Endothelial cell of umbilical vein (primary cell): ENCODE results near the gene NPPA. TPM values are rescaled to one million over a fixed set of nuclear protein-coding genes. Genes with fewer than 3 reads are reported as not detected.

Experiments
- BruUV-seq: library from RNA; stranded (reverse); fragments of 400-500 nt; replicated peaks from 2 replicates; lab custom pipeline; 2021; lab: Mats Ljungman, UMichigan
- CTCF ChIA-PET: fragments of 300-600, 350-600 bp; sonication (Branson Sonifier 250); formaldehyde crosslinking; loops from one replicate; lab custom pipeline; 2021; ENCODE audit warnings: antibody characterized with exemption, inconsistent platforms; lab: Charles Lee
- POLR2A ChIA-PET: fragments of 300-600, 350-600 bp; sonication (Branson Sonifier 250); formaldehyde crosslinking; loops from one replicate; lab custom pipeline; 2021; ENCODE audit warnings: antibody characterized with exemption, inconsistent platforms; lab: Charles Lee
- DNase-seq: peaks from one replicate; pipeline ENCODE4 v3.0.0-alpha.2; 2011; ENCODE audit warnings: low read depth, low spot score
- FAIRE-seq: peaks from 2 replicates; lab custom pipeline; 2011; peaks lifted over from hg19 to GRCh38; lab: Jason Lieb, UNC
- H2AFZ ChIP-seq: 2 replicates; pipeline ENCODE4 v1.6.0; 2012; ENCODE audit warnings: low read depth, low read length, control low read depth, inconsistent platforms
- H3K27ac ChIP-seq: 2 replicates; pipeline ENCODE4 v1.5.1; 2011; ENCODE audit warnings: low read depth, mild to moderate bottlenecking, control low read depth, low read length, moderate library complexity; ENCODE audit not compliant: insufficient read depth
- H3K27me3 ChIP-seq, 2 experiments: 2 replicates each; pipeline versions ENCODE4 v1.6.0 to v1.6.1; 2011; ENCODE audit warnings: low read length in 2 of 2, mixed read lengths in 1 of 2; ENCODE audit not compliant: control insufficient read depth in 2 of 2, insufficient read depth in 2 of 2
- H3K36me3 ChIP-seq, 2 experiments: 2 replicates in 1 of 2; 3 replicates in 1 of 2; pipeline ENCODE4 v1.5.1; 2011; ENCODE audit warnings: low read length in 2 of 2, mild to moderate bottlenecking in 1 of 2, moderate library complexity in 1 of 2; ENCODE audit not compliant: control insufficient read depth in 2 of 2, insufficient read depth in 2 of 2; ENCODE audit errors: extremely low read depth in 1 of 2
- H3K4me1 ChIP-seq: 3 replicates; pipeline ENCODE4 v1.5.1; 2011; ENCODE audit warnings: mild to moderate bottlenecking, low read length; ENCODE audit not compliant: control insufficient read depth, insufficient read depth; ENCODE audit errors: extremely low read depth
- H3K4me2 ChIP-seq: 2 replicates; pipeline ENCODE4 v1.6.1; 2011; ENCODE audit warnings: low read length, control low read depth, mixed read lengths; ENCODE audit not compliant: insufficient read depth
- H3K4me3 ChIP-seq, 3 experiments: fragments of 200-600 bp in 1 of 3; sonication (generic), shearing (Covaris generic) in 1 of 3; replicated peaks in 1 of 3; 2 replicates each; pipeline ENCODE4 v1.5.1; 2011 to 2016; ENCODE audit warnings: control low read depth in 3 of 3, low read length in 3 of 3, mild to moderate bottlenecking in 2 of 3, inconsistent platforms in 1 of 3, low read depth in 1 of 3, moderate library complexity in 1 of 3; ENCODE audit not compliant: insufficient read depth in 1 of 3
- H3K79me2 ChIP-seq: 2 replicates; pipeline ENCODE4 v1.6.0; 2012; ENCODE audit warnings: low read length, inconsistent platforms; ENCODE audit not compliant: control insufficient read depth, insufficient read depth
- H3K9ac ChIP-seq: replicated peaks from 2 replicates; pipeline ENCODE3; 2011; ENCODE audit warnings: low read length, control low read depth; ENCODE audit not compliant: insufficient read depth; ENCODE audit errors: extremely low read depth
- H3K9me1 ChIP-seq: replicated peaks from 3 replicates; pipeline ENCODE4 v1.6.0; 2011; ENCODE audit warnings: mild to moderate bottlenecking, low read length; ENCODE audit not compliant: control insufficient read depth, insufficient read depth; ENCODE audit errors: extremely low read depth
- H3K9me3 ChIP-seq: replicated peaks from 2 replicates; pipeline ENCODE4 v1.5.1; 2012; ENCODE audit warnings: low read length, inconsistent platforms; ENCODE audit not compliant: control insufficient read depth, insufficient read depth
- H4K20me1 ChIP-seq: replicated peaks from 2 replicates; pipeline ENCODE3; 2011; ENCODE audit warnings: mild to moderate bottlenecking, low read length; ENCODE audit not compliant: control insufficient read depth, insufficient read depth; ENCODE audit errors: extremely low read depth
- CTCF ChIP-seq, 2 donors: IDR thresholded peaks; 1 replicate in 1 of 2; 2 replicates in 1 of 2; pipeline ENCODE4 v1.5.1; 2011; ENCODE audit warnings: low read length in 2 of 2, mild to moderate bottlenecking in 2 of 2, moderate library complexity in 2 of 2, control low read depth in 1 of 2, inconsistent platforms in 1 of 2, low read depth in 1 of 2; ENCODE audit not compliant: insufficient read depth in 1 of 2; ENCODE audit errors: extremely low read depth in 1 of 2
- EZH2 ChIP-seq: IDR thresholded peaks from 2 replicates; pipeline ENCODE4 v1.6.1; 2012; ENCODE audit warnings: borderline replicate concordance, low read depth, mild to moderate bottlenecking, moderate library complexity, low read length, inconsistent platforms; ENCODE audit not compliant: severe bottlenecking
- FOS ChIP-seq: IDR thresholded peaks from 2 replicates; pipeline ENCODE4 v1.6.1; 2011; ENCODE audit warnings: mild to moderate bottlenecking, low read length, moderate library complexity, borderline replicate concordance; ENCODE audit not compliant: insufficient read depth
- GATA2 ChIP-seq: IDR thresholded peaks from 2 replicates; pipeline ENCODE4 v1.7.0; 2011; ENCODE audit warnings: low read depth, mild to moderate bottlenecking, moderate library complexity, mixed read lengths, low read length; ENCODE audit not compliant: insufficient read length, insufficient read depth
- JUN ChIP-seq: IDR thresholded peaks from 2 replicates; pipeline ENCODE4 v1.6.1; 2011; ENCODE audit warnings: borderline replicate concordance, low read depth; ENCODE audit not compliant: insufficient read length, insufficient read depth
- MYC ChIP-seq: IDR thresholded peaks from one replicate; pipeline ENCODE4 v1.6.1; 2011; ENCODE audit warnings: mild to moderate bottlenecking, low read depth, low read length
- POLR2A ChIP-seq: IDR thresholded peaks from 2 replicates; pipeline ENCODE4 v1.6.1; 2012; ENCODE audit warnings: low read depth, mild to moderate bottlenecking, control low read depth, low read length
- POLR2AphosphoS5 ChIP-seq: IDR thresholded peaks from 2 replicates; pipeline ENCODE4 v1.6.1; 2012; ENCODE audit warnings: low read depth, mild to moderate bottlenecking, control low read depth, low read length, moderate library complexity; ENCODE audit not compliant: insufficient read depth
- dilution Hi-C: fragments of 300-500 bp; cut with MboI; formaldehyde crosslinking; loops from one replicate; pipeline ENCODE4 v1.15.0; 2019; ENCODE audit warnings: low sequenced_read_pairs; ENCODE audit not compliant: extremely low pct_ligation_motif_present
- intact Hi-C: fragments of 100-400 bp; cut with micrococcal nuclease; formaldehyde crosslinking; loops from one replicate; pipeline ENCODE4 v1.10.0; 2022
- polyA plus RNA-seq, 4 experiments: library from polyadenylated mRNA; depleted of rRNA in 3 of 4; stranded (reverse) in 3 of 4; unstranded in 1 of 4; fragments of >200 nt; gene quantifications; 2 replicates each; pipeline versions ENCODE4 v1.2.1 to v1.2.3, GENCODE V29; 2011 to 2012; ENCODE audit warnings: missing spikeins in 1 of 4
- total RNA-seq: library from RNA; stranded (reverse); gene quantifications from 2 replicates; pipeline ENCODE4 v1.2.3, GENCODE V29; 2021
- TF ChIP-seq, protein P1 (sequence below): IDR thresholded peaks from 2 replicates; pipeline ENCODE4 v1.6.1; 2011; ENCODE audit not compliant: insufficient read depth, insufficient read length

Gene NPPA
- total and polyA plus RNA-seq, 2 donors (not counting 3 experiments of a cell fraction or from before 2014, with no cell fraction given) = not detected

- ChIA-PET POLR2A (interaction anchor here (0.7 to 1.0 kb wide), 2 partner anchors 24 to 87 kb away, joined by 3 to 6 read pairs; no protein-coding TSS in a partner anchor), CTCF (interaction anchor here (0.9 to 1.5 kb wide), 3 partner anchors 15 to 145 kb away, joined by 4 to 5 read pairs (median 4); no protein-coding TSS in a partner anchor)
- no peak for TF ChIP-seq GATA2
- TF ChIP-seq, protein P1, sequence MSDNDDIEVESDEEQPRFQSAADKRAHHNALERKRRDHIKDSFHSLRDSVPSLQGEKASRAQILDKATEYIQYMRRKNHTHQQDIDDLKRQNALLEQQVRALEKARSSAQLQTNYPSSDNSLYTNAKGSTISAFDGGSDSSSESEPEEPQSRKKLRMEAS = no peak
- no peak for TF ChIP-seq MYC
- TF ChIP-seq POLR2A = no peak
- no peak for TF ChIP-seq POLR2AphosphoS5
- TF ChIP-seq CTCF (IDR thresholded peaks at IDR 0.05; ENCODE audit: extremely low read depth in 1 of 2, insufficient read depth in 1 of 2, low read depth in 1 of 2, low read length in 2 of 2) = no peak
- TF ChIP-seq EZH2 = no peak
- no peak for TF ChIP-seq JUN
- no peak for TF ChIP-seq FOS
- dilution Hi-C loops (no loop called here), intact Hi-C loops (no loop called here)
- H2AFZ ChIP-seq = no peak overlapping the region
- DNase-seq = no peak
- H3K4me3 ChIP-seq = no peak overlapping the region
- peak overlapping the region; percentile 17 for H3K4me2 ChIP-seq
- H3K27me3 ChIP-seq = no peaks in the 10 kb centered on the region
- H4K20me1 ChIP-seq = no peaks in the 10 kb centered on the region
- peak overlapping the region; percentile 79 for H3K27ac ChIP-seq
- BruUV-seq = no TSS peak
- FAIRE-seq = peak; percentile 18
- H3K9me3 ChIP-seq = no peaks in the 10 kb centered on the region
- peaks cover 17% of the 10 kb centered on the region for H3K4me1 ChIP-seq
- H3K36me3 ChIP-seq = peaks cover 29 to 33% of the 10 kb centered on the region in 2 experiments
- no peak overlapping the region for H3K9ac ChIP-seq
- no peaks in the 10 kb centered on the region for H3K9me1 ChIP-seq
- H3K79me2 ChIP-seq = no peaks in the 10 kb centered on the region
Measured at GRCh38 chr1:11822091-11822490, 25.5 kb downstream of the NPPA start.
